DOHH2 (cell line): Measurements from ENCODE around the gene PDF.

Source experiments
- CTCF ChIP-seq: fragments of 200-600 bp; sonication (generic); IDR thresholded peaks from one replicate; pipeline ENCODE4 v1.5.1; 2014; ENCODE audit warnings: antibody characterized with exemption, mild to moderate bottlenecking, low read depth, low read length; ENCODE audit not compliant: poor library complexity, severe bottlenecking
- EZH2phosphoT487 ChIP-seq: fragments of 200-600 bp; sonication (generic); IDR thresholded peaks from 2 replicates; pipeline ENCODE4 v1.6.1; 2017; ENCODE audit warnings: borderline replicate concordance, mild to moderate bottlenecking, antibody characterized with exemption, low read length, moderate library complexity, mixed read lengths

GRCh38 chr16:69301861-69302260, 28.5 kb downstream of the PDF start:
- no peak for TF ChIP-seq CTCF
- TF ChIP-seq EZH2phosphoT487: no peak
